ENCODE results near the gene APOL4.
"Not testable (repeated sequence)": the region's sequence is repeated elsewhere in the genome, so short reads cannot be mapped to it uniquely, and the experiment has no call there.

DNA sequence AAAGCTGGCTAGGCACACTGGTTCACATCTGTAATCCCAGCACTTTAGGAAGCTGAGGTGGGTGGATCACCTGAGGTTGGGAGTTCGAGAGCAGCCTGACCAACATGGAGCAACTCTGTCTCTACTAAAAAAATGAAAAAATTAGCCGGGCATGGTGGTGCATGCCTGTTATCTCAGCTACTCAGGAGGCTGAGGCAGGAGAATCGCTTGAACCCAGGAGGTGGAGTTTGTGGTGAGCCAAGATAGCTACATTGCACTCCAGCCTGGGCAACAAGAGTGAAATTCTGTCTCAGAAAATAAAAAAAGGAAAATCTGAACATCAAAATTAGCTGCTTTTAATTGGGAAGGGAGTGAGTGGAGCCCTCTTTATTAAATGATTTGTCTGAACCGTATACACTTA lies 48.8 kb downstream of the APOL4 start:
- not testable (repeated sequence) for TF ChIP-seq EZH2 (IDR thresholded peaks at IDR 0.05; ENCODE audit: borderline replicate concordance, low read depth, low read length, poor library complexity, severe bottlenecking)
- TF ChIP-seq, protein P1, sequence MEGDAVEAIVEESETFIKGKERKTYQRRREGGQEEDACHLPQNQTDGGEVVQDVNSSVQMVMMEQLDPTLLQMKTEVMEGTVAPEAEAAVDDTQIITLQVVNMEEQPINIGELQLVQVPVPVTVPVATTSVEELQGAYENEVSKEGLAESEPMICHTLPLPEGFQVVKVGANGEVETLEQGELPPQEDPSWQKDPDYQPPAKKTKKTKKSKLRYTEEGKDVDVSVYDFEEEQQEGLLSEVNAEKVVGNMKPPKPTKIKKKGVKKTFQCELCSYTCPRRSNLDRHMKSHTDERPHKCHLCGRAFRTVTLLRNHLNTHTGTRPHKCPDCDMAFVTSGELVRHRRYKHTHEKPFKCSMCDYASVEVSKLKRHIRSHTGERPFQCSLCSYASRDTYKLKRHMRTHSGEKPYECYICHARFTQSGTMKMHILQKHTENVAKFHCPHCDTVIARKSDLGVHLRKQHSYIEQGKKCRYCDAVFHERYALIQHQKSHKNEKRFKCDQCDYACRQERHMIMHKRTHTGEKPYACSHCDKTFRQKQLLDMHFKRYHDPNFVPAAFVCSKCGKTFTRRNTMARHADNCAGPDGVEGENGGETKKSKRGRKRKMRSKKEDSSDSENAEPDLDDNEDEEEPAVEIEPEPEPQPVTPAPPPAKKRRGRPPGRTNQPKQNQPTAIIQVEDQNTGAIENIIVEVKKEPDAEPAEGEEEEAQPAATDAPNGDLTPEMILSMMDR (conservative IDR thresholded peaks at IDR 0.05; ENCODE audit: low read depth, low read length): not testable (repeated sequence)
